ENCODE measurements around the gene RALGAPA2. TPM values are rescaled to one million over a fixed set of nuclear protein-coding genes. Genes with fewer than 3 reads are reported as not detected.
"Not testable (repeated sequence)": the region's sequence is repeated elsewhere in the genome, so short reads cannot be mapped to it uniquely, and the experiment has no call there.

RALGAPA2 gene
- polyA plus RNA-seq, 1 experiment, result 2.2 TPM

- H3K27ac ChIP-seq (ENCODE audit: low read depth, low read length), result no peak overlapping the region
- CTCF ChIA-PET, result no interaction called here
- H3K4me3 ChIP-seq (ENCODE audit: low read depth, low read length), result no peak overlapping the region
- TF ChIP-seq, protein P1, sequence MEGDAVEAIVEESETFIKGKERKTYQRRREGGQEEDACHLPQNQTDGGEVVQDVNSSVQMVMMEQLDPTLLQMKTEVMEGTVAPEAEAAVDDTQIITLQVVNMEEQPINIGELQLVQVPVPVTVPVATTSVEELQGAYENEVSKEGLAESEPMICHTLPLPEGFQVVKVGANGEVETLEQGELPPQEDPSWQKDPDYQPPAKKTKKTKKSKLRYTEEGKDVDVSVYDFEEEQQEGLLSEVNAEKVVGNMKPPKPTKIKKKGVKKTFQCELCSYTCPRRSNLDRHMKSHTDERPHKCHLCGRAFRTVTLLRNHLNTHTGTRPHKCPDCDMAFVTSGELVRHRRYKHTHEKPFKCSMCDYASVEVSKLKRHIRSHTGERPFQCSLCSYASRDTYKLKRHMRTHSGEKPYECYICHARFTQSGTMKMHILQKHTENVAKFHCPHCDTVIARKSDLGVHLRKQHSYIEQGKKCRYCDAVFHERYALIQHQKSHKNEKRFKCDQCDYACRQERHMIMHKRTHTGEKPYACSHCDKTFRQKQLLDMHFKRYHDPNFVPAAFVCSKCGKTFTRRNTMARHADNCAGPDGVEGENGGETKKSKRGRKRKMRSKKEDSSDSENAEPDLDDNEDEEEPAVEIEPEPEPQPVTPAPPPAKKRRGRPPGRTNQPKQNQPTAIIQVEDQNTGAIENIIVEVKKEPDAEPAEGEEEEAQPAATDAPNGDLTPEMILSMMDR (IDR thresholded peaks at IDR 0.05; ENCODE audit: low read depth, low read length), result no peak
- no peaks in the 10 kb centered on the region for H3K27me3 ChIP-seq (ENCODE audit: control insufficient read depth, insufficient read depth, low read length)
- POLR2A ChIA-PET, result no interaction called here
- no peaks in the 10 kb centered on the region for H3K9me3 ChIP-seq (ENCODE audit: control insufficient read depth, insufficient read depth, low read length)
- no peak for DNase-seq (ENCODE audit: low read depth, low spot score)
These were observed 164.6 kb downstream of the RALGAPA2 start for GRCh38 chr20:20547876-20548266.

DNA sequence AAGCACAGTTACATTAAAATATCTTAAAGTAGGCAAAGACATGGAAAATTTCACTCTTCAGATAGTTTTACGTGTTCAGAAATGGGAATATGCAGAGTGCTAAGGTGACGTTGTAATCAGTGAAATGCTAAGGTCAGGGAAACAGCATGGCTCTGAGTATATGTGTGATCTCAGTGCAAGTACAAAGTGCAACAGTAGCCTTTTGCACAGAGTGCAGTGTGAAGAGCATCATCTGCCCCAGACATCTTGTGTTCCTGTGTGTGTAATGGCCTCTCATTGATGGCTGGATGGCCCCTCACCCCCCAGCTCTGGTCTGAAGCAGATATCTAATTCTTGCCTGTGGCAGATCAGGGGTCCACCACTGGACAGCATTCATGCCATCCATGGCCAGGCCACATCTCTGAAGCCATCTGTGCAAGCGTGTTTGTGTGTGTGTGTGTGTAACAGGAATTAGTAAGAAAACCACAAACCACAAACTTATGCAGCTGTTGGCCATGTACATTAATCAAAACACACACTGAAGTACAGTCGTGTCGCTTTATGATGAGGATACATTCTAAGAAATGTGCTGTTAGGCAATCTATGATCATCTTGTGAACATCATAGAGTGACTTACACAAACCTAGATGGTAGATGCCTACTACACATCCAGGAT, 165.1 kb downstream of the RALGAPA2 start:
- POLR2A ChIA-PET, result no interaction called here

GRCh38 chr20:20546402-20546801, 166.0 kb downstream of the RALGAPA2 start:
- TF ChIP-seq, protein P1 (IDR thresholded peaks at IDR 0.05; ENCODE audit: low read depth, low read length), result no peak
- DNase-seq (ENCODE audit: low read depth, low spot score), result no peak
- no peak overlapping the region for H3K4me3 ChIP-seq (ENCODE audit: low read depth, low read length)
- ChIA-PET POLR2A (no interaction called here), CTCF (no interaction called here)
- H3K27ac ChIP-seq (ENCODE audit: low read depth, low read length), result no peak overlapping the region
- H3K27me3 ChIP-seq (ENCODE audit: control insufficient read depth, insufficient read depth, low read length), result no peaks in the 10 kb centered on the region
- H3K9me3 ChIP-seq (ENCODE audit: control insufficient read depth, insufficient read depth, low read length), result no peaks in the 10 kb centered on the region

More for the DNA sequence above, 165.1 kb downstream of the RALGAPA2 start:
- TF ChIP-seq, protein P1 (IDR thresholded peaks at IDR 0.05; ENCODE audit: low read depth, low read length), result no peak
- peak; percentile 72 for DNase-seq (ENCODE audit: low read depth, low spot score)
- Histone ChIP-seq H3K4me3 (ENCODE audit: low read depth, low read length) (no peak overlapping the region), H3K27me3 (ENCODE audit: control insufficient read depth, insufficient read depth, low read length) (no peaks in the 10 kb centered on the region), H3K27ac (ENCODE audit: low read depth, low read length) (no peak overlapping the region), H3K9me3 (ENCODE audit: control insufficient read depth, insufficient read depth, low read length) (no peaks in the 10 kb centered on the region)
- CTCF ChIA-PET, result interaction anchor here (0.7 kb wide), 1 partner anchor 188 kb away, joined by 3 read pairs; no protein-coding TSS in a partner anchor

GRCh38 chr20:20543348-20543747, 169.1 kb downstream of the RALGAPA2 start:
- H3K9me3 ChIP-seq (ENCODE audit: control insufficient read depth, insufficient read depth, low read length); CTCF ChIA-PET: not testable (repeated sequence)

GRCh38 chr20:20536240-20536933, 176.1 kb downstream of the RALGAPA2 start:
- Histone ChIP-seq H3K4me3 (ENCODE audit: low read depth, low read length) (no peak overlapping the region), H3K27ac (ENCODE audit: low read depth, low read length) (no peak overlapping the region), H3K27me3 (ENCODE audit: control insufficient read depth, insufficient read depth, low read length) (no peaks in the 10 kb centered on the region), H3K9me3 (ENCODE audit: control insufficient read depth, insufficient read depth, low read length) (no peaks in the 10 kb centered on the region)
- ChIA-PET CTCF (interaction anchor here (1.2 kb wide), 1 partner anchor 58 kb away, joined by 3 read pairs; no protein-coding TSS in a partner anchor), POLR2A (no interaction called here)
- DNase-seq (ENCODE audit: low read depth, low spot score), result no peak
- TF ChIP-seq, protein P1 (IDR thresholded peaks at IDR 0.05; ENCODE audit: low read depth, low read length), result no peak

More at GRCh38 chr20:20543348-20543747, 169.1 kb downstream of the RALGAPA2 start:
- H3K27me3 ChIP-seq (ENCODE audit: control insufficient read depth, insufficient read depth, low read length); H3K27ac ChIP-seq (ENCODE audit: low read depth, low read length); DNase-seq (ENCODE audit: low read depth, low spot score); POLR2A ChIA-PET; H3K4me3 ChIP-seq (ENCODE audit: low read depth, low read length): not testable (repeated sequence)
